Activated CD8-positive, alpha-beta memory T cell treated with anti-CD3 and anti-CD28 coated beads for 4 hours (primary cell): ENCODE measurements around the gene FITM1.

ENCODE experiments used
- DNase-seq, 2 donors: peaks; one replicate each; pipeline ENCODE4 v3.0.0-alpha.2; 2020; ENCODE audit warnings: low read depth in 2 of 2

Gene FITM1

DNA sequence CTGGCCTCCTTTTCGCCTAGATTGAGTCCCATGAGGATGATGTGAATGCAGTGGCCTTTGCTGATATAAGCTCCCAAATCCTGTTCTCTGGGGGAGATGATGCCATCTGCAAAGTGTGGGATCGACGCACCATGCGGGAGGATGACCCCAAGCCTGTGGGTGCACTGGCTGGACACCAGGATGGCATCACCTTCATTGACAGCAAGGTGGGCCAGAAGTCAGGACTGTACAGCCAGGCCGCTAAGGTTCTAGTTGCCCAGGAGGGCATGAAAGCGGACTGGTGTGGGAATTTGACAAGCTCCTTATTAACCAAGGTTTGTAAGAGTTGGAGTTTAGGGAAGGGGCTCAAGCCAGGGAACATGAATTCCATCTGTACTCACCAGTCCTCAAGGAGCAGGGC, 10.8 kb upstream of the FITM1 start:
- no peak for DNase-seq

DNA sequence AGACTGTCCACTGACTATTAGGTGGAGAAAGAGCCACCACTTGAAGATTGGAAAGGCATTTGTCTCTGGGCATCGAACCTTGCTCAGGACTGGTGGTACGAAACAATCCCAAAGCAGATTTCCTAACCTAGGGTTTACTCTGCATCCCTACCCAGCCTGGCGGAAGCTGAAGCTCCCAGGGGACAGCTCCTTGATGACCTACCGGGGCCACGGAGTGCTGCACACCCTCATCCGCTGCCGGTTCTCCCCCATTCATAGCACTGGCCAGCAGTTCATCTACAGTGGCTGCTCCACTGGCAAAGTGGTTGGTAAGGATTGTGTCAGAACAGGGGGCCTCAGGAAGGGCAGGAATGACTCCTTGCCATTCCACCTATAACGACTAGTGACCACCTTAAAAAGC, 9.2 kb upstream of the FITM1 start:
- DNase-seq: no peak

DNA sequence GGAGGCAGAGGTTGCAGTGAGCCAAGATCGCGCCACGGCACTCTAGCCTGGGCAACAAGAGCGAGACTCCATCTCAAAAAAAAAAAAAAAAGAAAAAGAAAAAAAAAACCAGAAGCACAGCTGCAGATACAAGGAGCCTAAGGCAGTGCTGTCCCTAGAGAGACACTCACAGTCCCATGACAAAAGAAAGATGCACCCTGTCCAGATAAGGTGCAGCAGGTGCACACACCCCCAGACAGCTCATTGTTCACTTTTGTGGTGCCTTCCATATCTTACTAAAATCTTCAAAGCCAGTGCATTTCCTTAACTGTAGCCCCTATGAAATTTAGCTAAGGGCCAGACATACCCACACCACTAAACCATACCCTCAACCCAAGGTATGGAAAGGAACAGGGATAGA, 8.0 kb upstream of the FITM1 start:
- no peak for DNase-seq

DNA sequence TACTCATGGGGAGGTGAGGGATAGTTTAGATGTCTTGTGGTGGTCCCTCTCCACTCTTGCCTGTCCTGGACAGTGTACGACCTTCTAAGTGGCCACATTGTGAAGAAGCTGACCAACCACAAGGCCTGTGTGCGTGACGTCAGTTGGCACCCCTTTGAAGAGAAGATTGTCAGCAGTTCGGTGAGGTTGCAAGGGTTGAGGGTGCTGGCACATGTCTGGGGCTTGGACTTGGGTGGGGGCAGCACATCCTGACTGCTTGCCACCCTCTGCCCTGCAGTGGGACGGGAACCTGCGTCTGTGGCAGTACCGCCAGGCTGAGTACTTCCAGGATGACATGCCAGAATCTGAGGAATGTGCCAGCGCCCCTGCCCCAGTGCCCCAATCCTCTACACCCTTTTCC, 7.6 kb upstream of the FITM1 start:
- DNase-seq: no peak

DNA sequence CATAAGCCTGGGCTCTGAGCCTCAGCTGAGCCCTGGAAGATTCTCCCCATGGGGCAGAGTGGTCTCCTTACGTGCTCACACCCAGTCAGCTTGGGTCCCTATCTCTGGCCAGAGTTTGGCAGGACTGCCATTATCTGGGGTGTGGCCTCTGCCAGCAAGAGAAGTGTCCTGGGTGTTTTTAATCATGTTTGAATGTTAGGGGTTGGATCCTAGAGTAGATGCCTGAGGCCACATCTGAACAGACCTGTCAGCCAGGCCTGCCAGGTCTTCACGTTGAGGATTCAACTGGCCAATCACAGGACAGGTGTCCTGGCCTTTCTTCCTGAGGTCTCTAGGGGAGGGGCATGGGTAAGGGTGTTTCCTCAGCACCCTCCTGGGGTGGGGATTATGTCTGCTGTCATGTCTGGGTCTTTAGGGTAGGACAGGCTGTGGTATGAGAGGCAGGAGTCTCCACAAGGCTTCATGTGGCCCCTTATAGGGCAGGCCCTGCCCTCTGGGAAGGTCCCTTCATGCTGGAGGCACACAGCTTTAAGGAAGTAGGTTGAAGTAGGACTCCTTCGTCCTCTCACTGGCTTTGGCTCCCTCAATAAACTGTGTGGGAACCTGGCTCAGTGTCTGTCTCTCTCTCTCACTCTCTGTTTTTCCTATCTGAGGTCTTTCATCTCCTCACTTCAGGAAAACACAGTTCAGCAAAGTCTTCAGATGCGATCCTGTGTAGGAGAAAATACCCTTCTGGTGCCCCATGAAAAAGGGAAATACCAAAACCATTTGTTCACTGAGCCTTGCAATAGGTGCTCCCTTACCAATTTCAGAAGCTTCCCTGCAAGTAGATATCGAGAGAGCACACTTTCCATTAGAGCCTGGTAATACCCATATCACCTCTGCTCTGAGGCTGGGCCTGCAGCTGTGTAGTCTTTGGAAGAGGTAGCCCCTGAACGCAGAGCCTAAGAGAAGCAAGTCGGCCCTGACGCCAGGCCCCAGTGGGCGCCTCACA, 6.7 kb upstream of the FITM1 start:
- no peak for DNase-seq

DNA sequence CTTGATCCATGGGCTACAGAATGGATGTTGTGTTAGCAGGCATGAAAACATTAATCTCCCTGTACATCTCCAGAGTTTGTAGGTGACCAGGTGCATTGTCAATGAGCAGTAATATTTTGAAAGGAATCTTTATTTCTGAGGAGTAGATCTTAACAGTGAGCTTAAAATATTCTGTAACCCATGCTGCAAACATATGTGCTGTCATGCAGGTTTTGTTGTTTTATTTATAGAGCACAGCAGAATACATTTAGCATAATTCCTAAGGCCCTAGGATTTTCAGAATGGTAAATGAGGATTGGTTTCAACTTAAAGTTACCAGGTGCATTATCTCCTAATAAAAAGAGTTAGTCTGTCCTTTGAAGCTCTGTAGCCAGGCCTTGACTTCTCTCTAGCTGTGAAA, 3.5 kb upstream of the FITM1 start:
- no peak for DNase-seq

DNA sequence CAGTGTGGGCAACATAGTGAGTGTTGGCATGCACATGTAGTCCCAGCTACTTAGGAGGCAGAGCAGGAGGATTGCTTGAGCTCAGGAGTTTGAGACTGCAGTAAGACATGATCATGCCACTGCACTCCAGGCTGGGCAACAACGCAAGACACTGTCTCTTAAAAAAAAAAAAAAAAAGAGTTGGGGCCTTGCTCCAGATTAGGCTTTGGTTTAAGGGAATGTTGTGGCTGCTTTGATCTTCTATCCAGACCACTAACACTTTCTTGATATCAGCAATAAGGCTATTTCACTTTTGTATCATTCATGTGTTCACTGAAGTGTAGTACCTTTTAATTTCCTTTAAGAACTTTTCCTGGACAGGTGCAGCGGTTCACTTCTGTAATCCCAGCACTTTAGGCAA, 2.8 kb upstream of the FITM1 start:
- DNase-seq: no peak

DNA sequence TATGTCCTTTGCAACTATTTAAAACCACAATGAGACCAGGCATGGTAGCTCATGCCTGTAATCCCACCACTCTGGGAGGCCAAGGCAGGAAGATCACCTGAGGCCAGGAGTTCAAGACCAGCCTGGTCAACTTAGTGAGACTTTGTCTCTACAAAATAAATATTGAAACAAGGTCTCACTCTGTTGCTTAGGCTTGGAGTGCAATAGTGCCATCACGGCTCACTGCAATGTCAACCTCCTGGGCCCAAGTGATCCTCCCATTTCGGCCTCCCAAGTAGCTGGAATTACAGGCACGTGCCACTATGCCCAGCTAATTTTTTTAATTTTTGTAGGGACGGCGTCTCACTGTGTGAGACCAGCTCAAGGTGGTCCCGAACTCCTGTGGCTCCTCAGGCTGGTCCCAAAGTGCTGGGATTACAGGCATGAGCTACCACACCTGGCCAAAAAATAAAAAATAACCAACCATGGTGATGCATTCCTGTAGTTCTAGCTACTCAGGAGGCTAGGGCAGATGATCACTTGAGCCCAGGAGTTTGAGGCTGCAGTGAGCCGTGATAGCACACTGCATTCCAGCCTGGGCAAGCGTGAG, 955 bp upstream of the FITM1 start:
- DNase-seq: no peak

DNA sequence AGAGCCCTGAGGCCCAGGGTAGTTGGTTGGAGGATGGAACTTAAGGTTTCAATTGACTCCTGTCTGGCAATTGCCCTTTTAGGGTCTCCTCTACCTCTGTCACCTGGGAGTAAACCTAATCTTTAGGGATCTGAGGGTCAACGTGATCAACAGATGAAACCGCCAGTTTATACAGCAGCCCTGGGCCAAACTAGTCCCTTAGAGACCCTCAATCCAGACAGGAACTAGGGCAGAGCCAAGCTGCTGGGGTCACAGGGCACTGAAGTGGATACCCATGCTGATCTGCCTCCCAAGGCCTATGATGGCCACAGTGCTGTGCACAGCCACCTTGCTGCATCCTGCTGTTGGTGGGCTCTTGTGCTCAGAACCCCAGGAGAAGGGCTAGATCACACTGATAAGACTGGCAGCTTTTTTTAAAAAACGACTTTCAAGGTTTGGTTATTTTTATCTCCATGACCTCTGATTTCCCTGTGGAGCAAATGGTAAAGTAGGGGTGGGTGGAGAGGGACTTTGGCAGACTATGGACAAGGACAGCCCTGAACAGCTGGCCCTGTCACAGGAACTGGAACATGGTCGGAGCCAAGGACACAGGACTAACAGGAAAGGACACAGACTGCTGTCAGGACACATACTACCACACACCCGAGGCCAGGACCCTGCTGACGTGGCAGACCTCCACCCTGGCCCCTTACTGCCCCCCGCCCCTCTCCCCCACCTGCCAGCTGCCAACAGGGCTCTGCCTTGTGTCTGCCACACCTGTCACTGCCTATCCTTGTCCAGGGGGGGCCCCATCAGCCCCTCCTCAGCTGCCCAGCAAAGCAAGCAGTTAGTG, 474 bp downstream of the FITM1 start:
- DNase-seq: no peak

DNA sequence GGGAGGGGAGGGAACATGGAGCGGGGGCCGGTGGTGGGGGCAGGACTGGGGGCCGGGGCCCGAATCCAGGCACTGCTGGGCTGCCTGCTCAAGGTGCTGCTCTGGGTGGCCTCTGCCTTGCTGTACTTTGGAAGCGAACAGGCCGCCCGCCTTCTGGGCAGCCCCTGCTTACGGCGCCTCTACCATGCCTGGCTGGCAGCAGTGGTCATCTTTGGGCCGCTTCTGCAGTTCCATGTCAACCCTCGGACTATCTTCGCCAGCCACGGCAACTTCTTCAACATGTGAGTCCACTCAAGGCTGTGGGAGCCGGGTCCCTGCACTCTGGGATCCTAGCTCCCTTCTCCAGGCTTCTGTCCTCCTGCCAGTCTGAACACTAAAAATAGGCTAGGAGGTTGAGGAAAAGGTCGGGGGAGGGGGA, 1.1 kb downstream of the FITM1 start:
- no peak for DNase-seq

DNA sequence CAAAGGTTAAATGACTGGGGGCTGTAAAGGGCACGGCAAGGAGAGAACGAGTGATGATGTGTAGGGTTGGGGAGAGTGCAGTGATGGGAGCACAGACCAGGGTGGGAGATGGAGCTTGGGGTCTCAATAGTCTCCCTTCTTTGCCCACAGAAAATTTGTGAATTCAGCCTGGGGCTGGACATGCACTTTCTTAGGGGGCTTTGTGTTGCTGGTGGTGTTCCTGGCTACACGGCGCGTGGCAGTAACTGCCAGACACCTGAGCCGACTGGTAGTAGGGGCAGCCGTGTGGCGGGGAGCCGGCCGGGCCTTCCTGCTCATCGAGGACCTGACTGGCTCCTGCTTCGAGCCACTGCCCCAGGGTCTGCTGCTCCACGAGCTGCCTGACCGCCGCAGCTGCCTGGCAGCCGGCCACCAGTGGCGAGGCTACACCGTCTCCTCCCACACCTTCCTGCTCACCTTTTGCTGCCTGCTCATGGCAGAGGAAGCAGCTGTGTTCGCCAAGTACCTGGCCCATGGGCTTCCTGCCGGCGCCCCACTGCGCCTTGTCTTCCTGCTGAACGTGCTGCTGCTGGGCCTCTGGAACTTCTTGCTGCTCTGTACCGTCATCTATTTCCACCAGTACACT, 1.7 kb downstream of the FITM1 start:
- no peak for DNase-seq

DNA sequence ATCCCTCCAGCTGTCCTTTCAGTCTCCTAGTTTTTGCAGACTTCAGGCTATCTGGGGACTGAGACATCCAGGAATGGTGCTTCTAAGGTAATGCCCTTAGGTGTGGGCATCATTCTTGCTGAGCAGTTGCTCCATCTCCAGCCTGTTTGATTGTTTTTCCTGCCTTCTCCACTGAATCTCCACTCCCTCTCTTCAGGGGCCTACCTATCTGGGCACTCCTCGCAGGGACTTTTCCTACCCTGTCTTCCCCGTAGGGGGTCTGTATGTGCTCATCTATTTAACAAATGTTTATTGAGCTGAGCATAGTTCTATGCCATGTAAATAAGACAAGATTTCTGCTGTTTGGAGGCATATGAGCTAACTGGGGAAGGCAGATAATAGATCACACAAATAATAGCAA, 2.5 kb downstream of the FITM1 start:
- DNase-seq: no peak

DNA sequence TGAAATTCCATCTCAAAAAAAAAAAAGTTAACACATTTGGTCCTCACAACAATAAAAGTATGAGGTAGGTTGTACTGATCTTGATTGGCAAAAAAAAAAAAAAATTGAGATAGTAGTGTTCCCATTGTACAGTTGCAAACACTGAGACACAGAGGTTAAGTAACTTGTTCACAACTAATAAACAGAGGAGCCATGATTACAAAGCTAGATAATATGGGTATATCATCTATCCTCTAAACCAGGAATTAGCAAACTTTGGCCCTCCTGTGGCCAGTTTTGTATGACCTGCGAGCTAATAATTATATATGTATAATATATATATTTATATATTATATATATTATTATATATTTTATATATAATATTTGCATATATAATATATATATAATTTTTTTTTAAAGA, 3.3 kb downstream of the FITM1 start:
- no peak for DNase-seq

DNA sequence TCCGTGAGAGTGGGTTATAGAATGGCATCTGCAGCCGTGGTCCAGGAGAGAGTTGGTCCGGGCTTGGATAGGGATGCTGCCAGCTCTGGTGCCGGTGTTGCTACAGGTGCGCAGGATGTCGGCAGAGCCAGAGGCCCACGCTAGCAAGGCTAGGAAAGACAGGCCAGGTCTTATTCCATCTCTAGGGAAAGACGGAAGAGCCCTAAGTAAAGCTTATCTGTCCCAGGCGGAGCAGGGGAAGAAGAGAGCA, 5.0 kb downstream of the FITM1 start:
- DNase-seq: no peak

DNA sequence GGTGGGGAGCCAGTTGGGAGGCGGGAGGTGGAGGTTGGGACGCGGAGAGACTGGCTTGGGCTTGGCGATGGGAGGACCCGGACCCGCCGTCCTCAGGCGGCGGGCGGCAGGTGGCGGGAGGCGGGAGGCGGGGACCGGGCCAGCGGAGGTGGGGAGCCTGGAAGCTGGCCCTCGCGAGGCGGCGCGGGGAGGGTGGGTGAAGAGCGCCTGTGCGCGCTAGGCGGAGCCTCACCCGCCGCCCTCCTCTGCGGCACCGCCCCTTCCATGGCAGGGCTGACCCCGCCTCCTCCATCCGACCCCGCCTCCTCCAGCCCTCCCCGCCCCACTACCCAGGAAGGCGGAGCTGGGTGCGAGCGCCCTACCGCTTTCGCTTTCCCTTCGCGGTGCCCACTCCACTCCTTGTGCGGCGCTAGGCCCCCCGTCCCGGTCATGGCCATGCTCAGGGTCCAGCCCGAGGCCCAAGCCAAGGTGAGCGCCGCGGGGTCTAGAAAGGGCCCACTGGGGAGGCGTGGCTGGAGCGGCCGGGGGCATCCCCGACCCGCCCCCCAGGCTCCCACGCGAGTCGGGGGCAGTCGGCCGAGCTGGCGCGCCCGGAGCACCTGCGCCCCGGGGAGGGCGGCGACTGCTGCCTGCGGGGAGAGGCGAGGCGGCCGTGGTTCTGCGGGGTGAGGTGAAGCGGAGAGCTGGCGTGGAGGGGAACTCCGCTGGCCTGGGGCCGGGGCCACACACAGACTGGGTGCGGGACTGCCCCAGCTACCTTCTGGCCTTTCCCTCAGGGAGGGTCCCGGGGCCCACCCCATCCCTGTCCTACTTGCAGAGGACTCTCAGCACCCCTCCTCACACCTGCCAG, 5.6 kb downstream of the FITM1 start, which contains the start of gene PSME1:
TSS of gene PSME1 (plus strand) at position 361 of the 850 bp plus-strand sequence. CDS start at position 430, 69 bp downstream.
- peak; percentile 89 to 90 for DNase-seq

DNA sequence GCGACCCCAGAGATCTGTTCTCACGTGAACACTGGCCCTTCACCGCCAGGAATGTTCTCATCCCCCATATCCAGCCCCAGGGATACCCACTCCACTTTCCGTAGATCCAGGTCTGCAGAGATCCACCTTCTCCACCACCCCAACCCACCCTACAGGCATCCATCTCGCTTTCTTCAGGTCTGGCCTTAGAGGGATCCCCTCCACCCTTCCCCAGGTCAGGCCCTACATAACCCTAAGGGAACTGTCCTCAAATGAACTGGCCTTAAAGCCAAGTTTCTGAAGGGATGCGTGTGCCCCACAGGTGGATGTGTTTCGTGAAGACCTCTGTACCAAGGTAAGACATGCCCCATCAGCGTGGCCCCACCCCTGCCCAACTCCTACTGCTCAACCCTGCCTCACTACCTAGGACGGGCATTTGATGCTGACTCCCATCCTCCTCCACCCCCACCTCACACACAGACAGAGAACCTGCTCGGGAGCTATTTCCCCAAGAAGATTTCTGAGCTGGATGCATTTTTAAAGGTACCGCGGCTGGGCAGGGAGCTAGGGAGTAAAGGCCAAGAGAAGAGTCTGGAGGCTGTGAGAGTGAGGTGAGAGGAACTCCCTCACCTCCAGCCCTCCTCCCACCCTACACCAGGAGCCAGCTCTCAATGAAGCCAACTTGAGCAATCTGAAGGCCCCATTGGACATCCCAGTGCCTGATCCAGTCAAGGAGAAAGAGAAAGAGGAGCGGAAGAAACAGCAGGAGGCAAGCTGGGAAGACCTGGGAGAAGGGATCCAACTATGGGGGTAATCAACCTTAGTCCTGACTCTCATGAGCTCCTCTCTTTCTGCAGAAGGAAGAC, 6.4 kb downstream of the FITM1 start:
- no peak for DNase-seq

DNA sequence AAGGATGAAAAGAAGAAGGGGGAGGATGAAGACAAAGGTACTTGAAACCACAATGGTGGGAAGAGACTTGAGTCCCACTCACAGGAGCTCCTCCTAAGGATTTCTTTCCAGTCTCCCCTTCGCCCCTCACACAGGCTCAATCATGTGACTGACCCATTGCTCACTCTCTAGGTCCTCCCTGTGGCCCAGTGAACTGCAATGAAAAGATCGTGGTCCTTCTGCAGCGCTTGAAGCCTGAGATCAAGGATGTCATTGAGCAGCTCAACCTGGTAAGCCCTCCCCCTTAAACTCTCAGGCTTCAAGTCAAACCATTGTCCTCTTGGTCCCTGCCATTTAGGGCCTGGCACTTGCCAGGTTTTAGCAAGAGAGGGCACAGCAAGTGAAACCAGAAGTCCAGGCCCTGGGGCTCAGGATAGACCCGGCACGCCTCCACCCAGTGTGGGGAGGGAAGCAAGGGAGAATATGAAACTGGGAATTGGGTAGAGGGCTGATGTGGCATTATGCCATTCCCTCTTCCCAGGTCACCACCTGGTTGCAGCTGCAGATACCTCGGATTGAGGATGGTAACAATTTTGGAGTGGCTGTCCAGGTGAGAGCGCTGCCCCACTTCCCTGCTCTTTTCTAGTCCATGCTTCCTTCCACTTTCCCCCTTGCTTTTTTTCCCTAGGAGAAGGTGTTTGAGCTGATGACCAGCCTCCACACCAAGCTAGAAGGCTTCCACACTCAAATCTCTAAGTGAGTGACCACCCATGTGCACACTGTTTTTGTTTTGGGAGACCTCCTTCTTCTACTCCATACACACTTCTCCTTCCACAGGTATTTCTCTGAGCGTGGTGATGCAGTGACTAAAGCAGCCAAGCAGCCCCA, 7.3 kb downstream of the FITM1 start:
- DNase-seq: no peak

DNA sequence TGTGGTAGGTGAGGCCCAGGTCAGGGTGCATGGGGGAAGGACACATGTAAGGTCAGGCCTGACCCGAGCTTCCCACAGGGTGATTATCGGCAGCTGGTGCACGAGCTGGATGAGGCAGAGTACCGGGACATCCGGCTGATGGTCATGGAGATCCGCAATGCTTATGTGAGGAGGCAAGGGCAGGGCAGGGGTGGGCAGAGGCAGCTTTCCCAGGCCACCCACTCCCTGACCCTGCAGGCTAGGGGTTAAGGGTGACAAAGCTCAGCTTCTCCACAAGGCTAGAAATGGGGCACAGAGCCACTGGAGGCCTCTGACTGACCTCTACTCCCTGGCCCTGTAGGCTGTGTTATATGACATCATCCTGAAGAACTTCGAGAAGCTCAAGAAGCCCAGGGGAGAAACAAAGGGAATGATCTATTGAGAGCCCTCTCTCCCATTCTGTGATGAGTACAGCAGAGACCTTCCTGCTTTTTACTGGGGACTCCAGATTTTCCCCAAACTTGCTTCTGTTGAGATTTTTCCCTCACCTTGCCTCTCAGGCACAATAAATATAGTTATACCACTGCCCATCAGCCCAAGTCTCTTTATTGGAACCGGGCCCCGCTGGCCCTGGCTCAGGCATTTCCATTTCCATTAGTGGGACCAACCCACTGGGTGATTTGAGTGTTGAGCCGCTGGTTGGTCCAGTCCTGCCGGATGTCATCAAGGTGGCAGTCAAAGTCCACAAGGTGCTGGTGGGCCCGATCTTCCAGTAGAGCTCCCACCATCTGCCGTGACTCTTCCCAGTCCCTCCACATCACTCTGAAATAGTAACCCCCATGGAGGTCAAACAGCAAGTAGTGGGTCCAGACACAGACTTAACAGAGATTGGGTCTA, 8.2 kb downstream of the FITM1 start:
- DNase-seq: no peak
